Mucosa of descending colon (tissue), 3 donors: ENCODE data around the gene TDRD9. TPM values are rescaled to one million over a fixed set of nuclear protein-coding genes. Genes with fewer than 3 reads are reported as not detected.

ENCODE experiments used
- ATAC-seq: fragments of 200-7000 bp; cut with Tn5 transposase; one replicate; pipeline ENCODE4 v1.9.1; 2020; ENCODE audit warnings: mild to moderate bottlenecking, moderate library complexity
- DNase-seq, 3 donors: peaks; one replicate each; pipeline ENCODE4 v3.0.0-alpha.2; 2020
- H3K36me3 ChIP-seq: fragments of 200-600 bp; one replicate; pipeline ENCODE4 v1.8.0; 2021; ENCODE audit warnings: low read depth, mild to moderate bottlenecking
- H3K4me1 ChIP-seq: fragments of 200-600 bp; one replicate; pipeline ENCODE4 v1.8.0; 2021; ENCODE audit warnings: low read depth, mild to moderate bottlenecking
- H3K4me3 ChIP-seq: fragments of 200-600 bp; one replicate; pipeline ENCODE4 v1.8.0; 2021; ENCODE audit warnings: mild to moderate bottlenecking
- H3K9me3 ChIP-seq: fragments of 200-600 bp; one replicate; pipeline ENCODE4 v1.8.0; 2021; ENCODE audit warnings: mild to moderate bottlenecking
- CTCF ChIP-seq: fragments of 200-600 bp; IDR thresholded peaks from one replicate; pipeline ENCODE4 v1.8.0; 2022; ENCODE audit warnings: antibody characterized with exemption, mild to moderate bottlenecking
- intact Hi-C, 2 donors: fragments of 100-400 bp; cut with DNase I in 1 of 2; cut with micrococcal nuclease in 1 of 2; formaldehyde crosslinking; loops; one replicate each; pipeline versions ENCODE4 v1.11.0 to v1.11.1; 2022; cut with DNase I, micrococcal nuclease
- total RNA-seq, 3 donors: library from RNA; stranded (reverse); fragmentation: NEBNext Ultra II Directional in 2 of 3; extraction: Animal tissue kit (Norgen Biotek cat#: 25700) in 2 of 3; gene quantifications; one replicate each; pipeline versions ENCODE4 v1.2.1 to v1.2.4, GENCODE V29; 2021 to 2023
- donor health status: DM: no; HTN: no; CAD: no; lungs with moderate emphysema.
- donor health status: DM: no; HTN: no; CAD: no.
- donor health status: DM: no; HTN: yes; CAD: no.

TDRD9 gene
- total RNA-seq, 3 donors from 2014 or later = 0.39 to 0.98 (median 0.63) TPM

GRCh38 chr14:103946975-103947374 lies 18.7 kb downstream of the TDRD9 start:
- ATAC-seq = no peak
- intact Hi-C loops = no loop called here
- no peak for TF ChIP-seq CTCF
- H3K9me3 ChIP-seq = no peaks in the 10 kb centered on the region
- H3K36me3 ChIP-seq = no peaks in the 10 kb centered on the region
- no peaks in the 10 kb centered on the region for H3K4me1 ChIP-seq
- no peak overlapping the region for H3K4me3 ChIP-seq
- no peak for DNase-seq

GRCh38 chr14:103948442-103948841 lies 20.2 kb downstream of the TDRD9 start:
- Histone ChIP-seq H3K9me3 (no peaks in the 10 kb centered on the region), H3K36me3 (no peaks in the 10 kb centered on the region), H3K4me1 (no peaks in the 10 kb centered on the region), H3K4me3 (no peak overlapping the region)
- ATAC-seq (no peak), DNase-seq (no peak)
- intact Hi-C loops = no loop called here
- TF ChIP-seq CTCF = no peak

- intact Hi-C loops = no loop called here
- no peak for TF ChIP-seq CTCF
- DNase-seq (no peak), ATAC-seq (peak; percentile 52)
- H3K4me1 ChIP-seq = no peaks in the 10 kb centered on the region
- no peak overlapping the region for H3K4me3 ChIP-seq
- no peaks in the 10 kb centered on the region for H3K9me3 ChIP-seq
- no peaks in the 10 kb centered on the region for H3K36me3 ChIP-seq
These were observed 21.0 kb downstream of the TDRD9 start for GRCh38 chr14:103949131-103949790.

- Histone ChIP-seq H3K36me3 (no peaks in the 10 kb centered on the region), H3K4me3 (no peak overlapping the region), H3K4me1 (no peaks in the 10 kb centered on the region), H3K9me3 (no peaks in the 10 kb centered on the region)
- DNase-seq (no peak), ATAC-seq (no peak)
- intact Hi-C loops = no loop called here
- no peak for TF ChIP-seq CTCF
These were observed 32.3 kb downstream of the TDRD9 start for GRCh38 chr14:103960457-103961055.

- Histone ChIP-seq H3K4me1 (no peaks in the 10 kb centered on the region), H3K9me3 (no peaks in the 10 kb centered on the region), H3K4me3 (no peak overlapping the region), H3K36me3 (no peaks in the 10 kb centered on the region)
- TF ChIP-seq CTCF = no peak
- intact Hi-C loops = no loop called here
- no peak for ATAC-seq
- no peak for DNase-seq
These were observed 33.8 kb downstream of the TDRD9 start for GRCh38 chr14:103961928-103962578.
